Fibroblast of lung (primary cell): ENCODE data around the gene SLC15A1.

ENCODE experiments used
- EZH2 ChIP-seq: IDR thresholded peaks from 2 replicates; pipeline ENCODE4 v1.5.1; 2012; ENCODE audit warnings: low read length, control low read depth, mild to moderate bottlenecking; ENCODE audit errors: missing control alignments
- TF ChIP-seq, protein P1 (sequence below), 2 donors: IDR thresholded peaks in 1 of 2; conservative IDR thresholded peaks in 1 of 2; 1 replicate in 1 of 2; 2 replicates in 1 of 2; pipeline ENCODE4 v1.5.1; 2011 to 2012; ENCODE audit warnings: low read length in 2 of 2, control low read depth in 1 of 2, inconsistent platforms in 1 of 2, low read depth in 1 of 2, mild to moderate bottlenecking in 1 of 2

DNA sequence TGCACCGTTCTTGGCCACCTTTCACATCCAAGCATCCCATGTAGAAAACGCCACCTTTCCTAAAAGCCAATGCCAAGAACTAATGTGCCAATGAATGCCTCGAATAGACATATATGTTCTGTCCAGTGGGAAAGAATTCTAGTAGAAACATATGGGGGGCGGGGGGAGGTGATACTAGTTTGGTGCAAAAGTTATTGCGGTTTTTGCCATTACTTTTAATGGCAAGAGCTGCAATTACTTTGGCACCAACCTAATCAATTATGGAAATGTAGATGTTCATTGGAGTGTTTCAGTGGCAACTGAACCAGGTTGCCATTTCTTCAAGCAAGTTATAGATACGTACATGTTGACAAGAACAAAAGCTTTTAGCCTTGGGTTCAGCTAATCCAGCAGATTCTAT lies 34.6 kb downstream of the SLC15A1 start:
- TF ChIP-seq, protein P1, sequence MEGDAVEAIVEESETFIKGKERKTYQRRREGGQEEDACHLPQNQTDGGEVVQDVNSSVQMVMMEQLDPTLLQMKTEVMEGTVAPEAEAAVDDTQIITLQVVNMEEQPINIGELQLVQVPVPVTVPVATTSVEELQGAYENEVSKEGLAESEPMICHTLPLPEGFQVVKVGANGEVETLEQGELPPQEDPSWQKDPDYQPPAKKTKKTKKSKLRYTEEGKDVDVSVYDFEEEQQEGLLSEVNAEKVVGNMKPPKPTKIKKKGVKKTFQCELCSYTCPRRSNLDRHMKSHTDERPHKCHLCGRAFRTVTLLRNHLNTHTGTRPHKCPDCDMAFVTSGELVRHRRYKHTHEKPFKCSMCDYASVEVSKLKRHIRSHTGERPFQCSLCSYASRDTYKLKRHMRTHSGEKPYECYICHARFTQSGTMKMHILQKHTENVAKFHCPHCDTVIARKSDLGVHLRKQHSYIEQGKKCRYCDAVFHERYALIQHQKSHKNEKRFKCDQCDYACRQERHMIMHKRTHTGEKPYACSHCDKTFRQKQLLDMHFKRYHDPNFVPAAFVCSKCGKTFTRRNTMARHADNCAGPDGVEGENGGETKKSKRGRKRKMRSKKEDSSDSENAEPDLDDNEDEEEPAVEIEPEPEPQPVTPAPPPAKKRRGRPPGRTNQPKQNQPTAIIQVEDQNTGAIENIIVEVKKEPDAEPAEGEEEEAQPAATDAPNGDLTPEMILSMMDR (conservative IDR thresholded peaks at IDR 0.05 in 1 of 2, IDR thresholded peaks at IDR 0.05 in 1 of 2; ENCODE audit: low read depth in 1 of 2, low read length in 2 of 2), result no peak
- no peak for TF ChIP-seq EZH2
